OCI-LY1 (cell line): ENCODE data around the gene SURF6.

ENCODE experiments used
- H2AFZ ChIP-seq: fragments of 200-600 bp; sonication (generic), shearing (Covaris generic); 2 replicates; pipeline ENCODE4 v1.6.0; 2014; ENCODE audit warnings: antibody characterized with exemption, mild to moderate bottlenecking, low read length
- H3F3A ChIP-seq: fragments of 200-600 bp; sonication (generic), shearing (Covaris generic); 2 replicates; pipeline ENCODE4 v1.6.0; 2014; ENCODE audit warnings: mild to moderate bottlenecking, antibody characterized with exemption, low read length, moderate library complexity; ENCODE audit not compliant: insufficient read depth
- H3K27ac ChIP-seq: fragments of 200-600 bp; sonication (generic); 2 replicates; pipeline ENCODE4 v1.5.1; 2014; ENCODE audit warnings: low read length, mixed run types, mild to moderate bottlenecking, low read depth; ENCODE audit not compliant: poor library complexity, severe bottlenecking
- H3K27me3 ChIP-seq: fragments of 200-600 bp; sonication (generic); 2 replicates; pipeline ENCODE4 v1.6.0; 2014; ENCODE audit warnings: antibody characterized with exemption, mild to moderate bottlenecking, low read length, moderate library complexity; ENCODE audit not compliant: insufficient read depth
- H3K36me3 ChIP-seq: fragments of 200-600 bp; sonication (generic); 2 replicates; pipeline ENCODE4 v1.6.1; 2014; ENCODE audit warnings: mild to moderate bottlenecking, antibody characterized with exemption, low read length, moderate library complexity, mixed read lengths; ENCODE audit not compliant: insufficient read depth
- H3K4me1 ChIP-seq: fragments of 200-600 bp; sonication (generic); 2 replicates; pipeline ENCODE4 v1.5.1; 2014; ENCODE audit warnings: mild to moderate bottlenecking, low read length, moderate library complexity; ENCODE audit not compliant: insufficient read depth, severe bottlenecking
- H3K4me2 ChIP-seq: fragments of 200-600 bp; sonication (generic), shearing (Covaris generic); 2 replicates; pipeline ENCODE4 v1.6.1; 2014; ENCODE audit warnings: low read length
- H3K4me3 ChIP-seq: fragments of 200-600 bp; sonication (generic); 2 replicates; pipeline ENCODE4 v1.5.1; 2014; ENCODE audit warnings: low read length, low read depth, mild to moderate bottlenecking, mixed read lengths; ENCODE audit not compliant: poor library complexity, severe bottlenecking
- H3K79me2 ChIP-seq: fragments of 200-600 bp; shearing (Covaris generic); 2 replicates; pipeline ENCODE4 v1.6.1; 2016; ENCODE audit warnings: mixed run types, low read length, mixed read lengths; ENCODE audit not compliant: insufficient read depth
- H3K9ac ChIP-seq: fragments of 200-600 bp; sonication (generic), shearing (Covaris generic); 2 replicates; pipeline ENCODE4 v1.6.1; 2014; ENCODE audit warnings: mild to moderate bottlenecking, low read length, mixed read lengths
- H3K9me2 ChIP-seq: fragments of 200-600 bp; sonication (generic), shearing (Covaris generic); 2 replicates; pipeline ENCODE4 v1.6.1; 2014; ENCODE audit warnings: low read depth, mild to moderate bottlenecking, low read length, mixed read lengths
- H3K9me3 ChIP-seq: fragments of 200-600 bp; shearing (Covaris generic); 2 replicates; pipeline ENCODE4 v1.6.1; 2014; ENCODE audit warnings: low read length, mixed read lengths
- H4K20me1 ChIP-seq: fragments of 200-600 bp; sonication (generic), shearing (Covaris generic); 2 replicates; pipeline ENCODE4 v1.6.0; 2016; ENCODE audit warnings: mild to moderate bottlenecking, low read length; ENCODE audit not compliant: insufficient read depth
- EZH2 ChIP-seq: fragments of 200-600 bp; sonication (generic), shearing (Covaris generic); IDR thresholded peaks from 2 replicates; pipeline ENCODE4 v1.8.0; 2017; ENCODE audit warnings: borderline replicate concordance, mixed run types, mild to moderate bottlenecking, antibody characterized with exemption, low read length, moderate library complexity, mixed read lengths
- TF ChIP-seq, protein P1 (sequence below): fragments of 200-600 bp; sonication (generic), shearing (Covaris generic); IDR thresholded peaks from 2 replicates; pipeline ENCODE4 v1.5.1; 2017; ENCODE audit warnings: mild to moderate bottlenecking, antibody characterized with exemption, low read length, moderate library complexity, mixed read lengths

The SURF6 gene

DNA sequence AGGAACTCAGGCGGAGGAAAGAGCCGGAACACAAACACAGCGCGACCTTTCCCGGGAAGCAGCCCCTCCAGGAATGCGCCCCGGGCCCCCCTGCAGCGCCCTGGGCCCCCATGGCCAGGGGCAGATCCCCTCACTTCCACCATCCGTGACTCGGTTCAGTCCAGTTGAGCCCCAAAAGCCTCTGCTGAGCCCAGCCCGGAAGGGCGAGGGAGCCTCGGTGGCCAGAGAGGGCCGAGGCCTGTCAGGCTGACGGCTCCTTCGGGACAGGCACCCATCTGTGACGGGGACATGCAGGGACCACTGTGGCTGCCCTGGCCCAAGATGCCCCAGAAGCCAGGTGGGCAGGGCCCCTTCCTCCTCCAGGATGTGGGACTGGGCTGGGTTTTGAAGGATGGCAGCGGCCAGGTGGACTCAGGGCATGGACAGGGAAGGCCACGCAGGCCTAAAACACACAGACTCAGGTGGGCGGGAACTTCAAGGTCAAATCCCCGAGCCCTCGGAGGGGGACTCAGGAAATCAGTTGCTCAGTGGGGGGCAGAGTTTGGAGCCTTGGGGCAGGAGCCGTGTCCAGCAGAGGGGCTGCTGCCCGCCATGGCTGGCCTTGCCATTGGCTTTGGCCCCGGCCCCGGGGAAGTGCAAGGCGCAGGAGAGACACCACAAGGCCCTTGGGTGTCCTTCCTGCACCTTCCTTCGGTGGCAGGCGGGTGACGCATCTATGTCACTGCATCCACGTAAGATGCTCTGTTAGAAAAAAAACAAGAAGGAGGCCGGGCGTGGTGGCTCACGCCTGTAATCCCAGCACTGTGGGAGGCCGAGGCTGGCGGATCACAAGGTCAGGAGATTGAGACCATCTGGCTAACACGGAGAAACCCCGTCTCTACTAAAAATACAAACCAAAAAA, 31.3 kb downstream of the SURF6 start:
- no peaks in the 10 kb centered on the region for H3K9me3 ChIP-seq
- H3K79me2 ChIP-seq, result no peaks in the 10 kb centered on the region
- peaks cover 14% of the 10 kb centered on the region; the same call in 1 of the 2 replicates for H3K27me3 ChIP-seq
- no peaks in the 10 kb centered on the region for H3K9me2 ChIP-seq
- H3F3A ChIP-seq, result no peaks in the 10 kb centered on the region
- H4K20me1 ChIP-seq, result no peaks in the 10 kb centered on the region
- no peak for TF ChIP-seq EZH2
- TF ChIP-seq, protein P1, sequence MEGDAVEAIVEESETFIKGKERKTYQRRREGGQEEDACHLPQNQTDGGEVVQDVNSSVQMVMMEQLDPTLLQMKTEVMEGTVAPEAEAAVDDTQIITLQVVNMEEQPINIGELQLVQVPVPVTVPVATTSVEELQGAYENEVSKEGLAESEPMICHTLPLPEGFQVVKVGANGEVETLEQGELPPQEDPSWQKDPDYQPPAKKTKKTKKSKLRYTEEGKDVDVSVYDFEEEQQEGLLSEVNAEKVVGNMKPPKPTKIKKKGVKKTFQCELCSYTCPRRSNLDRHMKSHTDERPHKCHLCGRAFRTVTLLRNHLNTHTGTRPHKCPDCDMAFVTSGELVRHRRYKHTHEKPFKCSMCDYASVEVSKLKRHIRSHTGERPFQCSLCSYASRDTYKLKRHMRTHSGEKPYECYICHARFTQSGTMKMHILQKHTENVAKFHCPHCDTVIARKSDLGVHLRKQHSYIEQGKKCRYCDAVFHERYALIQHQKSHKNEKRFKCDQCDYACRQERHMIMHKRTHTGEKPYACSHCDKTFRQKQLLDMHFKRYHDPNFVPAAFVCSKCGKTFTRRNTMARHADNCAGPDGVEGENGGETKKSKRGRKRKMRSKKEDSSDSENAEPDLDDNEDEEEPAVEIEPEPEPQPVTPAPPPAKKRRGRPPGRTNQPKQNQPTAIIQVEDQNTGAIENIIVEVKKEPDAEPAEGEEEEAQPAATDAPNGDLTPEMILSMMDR, result no peak
- H2AFZ ChIP-seq, result no peak overlapping the region
- H3K4me2 ChIP-seq, result no peak overlapping the region
- H3K4me1 ChIP-seq, result no peaks in the 10 kb centered on the region
- no peak overlapping the region for H3K9ac ChIP-seq
- no peaks in the 10 kb centered on the region for H3K36me3 ChIP-seq
- H3K4me3 ChIP-seq, result no peak overlapping the region
- no peak overlapping the region for H3K27ac ChIP-seq

DNA sequence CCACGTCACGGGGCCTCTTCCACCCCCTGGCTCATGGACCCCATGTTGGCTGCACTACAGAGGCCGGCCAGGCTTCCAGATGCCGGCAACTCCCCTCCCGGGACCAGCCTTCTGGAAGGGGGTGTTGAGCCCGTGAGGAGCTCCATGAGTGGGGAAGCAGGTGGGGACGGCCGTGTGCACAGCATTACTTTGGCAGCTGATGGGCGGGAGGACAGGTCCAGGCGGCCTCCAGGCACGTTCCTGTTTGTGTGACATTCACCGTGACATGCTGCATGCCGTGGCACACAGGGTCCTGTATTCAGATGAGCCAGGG, 31.9 kb downstream of the SURF6 start:
- Histone ChIP-seq H3K27me3 (peaks cover 9% of the 10 kb centered on the region; the same call in 1 of the 2 replicates), H3F3A (no peaks in the 10 kb centered on the region), H3K9me2 (no peaks in the 10 kb centered on the region), H2AFZ (no peak overlapping the region), H4K20me1 (no peaks in the 10 kb centered on the region), H3K36me3 (no peaks in the 10 kb centered on the region), H3K4me2 (no peak overlapping the region), H3K4me1 (no peaks in the 10 kb centered on the region), H3K9ac (no peak overlapping the region), H3K4me3 (no peak overlapping the region), H3K9me3 (no peaks in the 10 kb centered on the region), H3K79me2 (no peaks in the 10 kb centered on the region), H3K27ac (no peak overlapping the region)
- TF ChIP-seq, protein P1, result no peak
- TF ChIP-seq EZH2, result no peak

DNA sequence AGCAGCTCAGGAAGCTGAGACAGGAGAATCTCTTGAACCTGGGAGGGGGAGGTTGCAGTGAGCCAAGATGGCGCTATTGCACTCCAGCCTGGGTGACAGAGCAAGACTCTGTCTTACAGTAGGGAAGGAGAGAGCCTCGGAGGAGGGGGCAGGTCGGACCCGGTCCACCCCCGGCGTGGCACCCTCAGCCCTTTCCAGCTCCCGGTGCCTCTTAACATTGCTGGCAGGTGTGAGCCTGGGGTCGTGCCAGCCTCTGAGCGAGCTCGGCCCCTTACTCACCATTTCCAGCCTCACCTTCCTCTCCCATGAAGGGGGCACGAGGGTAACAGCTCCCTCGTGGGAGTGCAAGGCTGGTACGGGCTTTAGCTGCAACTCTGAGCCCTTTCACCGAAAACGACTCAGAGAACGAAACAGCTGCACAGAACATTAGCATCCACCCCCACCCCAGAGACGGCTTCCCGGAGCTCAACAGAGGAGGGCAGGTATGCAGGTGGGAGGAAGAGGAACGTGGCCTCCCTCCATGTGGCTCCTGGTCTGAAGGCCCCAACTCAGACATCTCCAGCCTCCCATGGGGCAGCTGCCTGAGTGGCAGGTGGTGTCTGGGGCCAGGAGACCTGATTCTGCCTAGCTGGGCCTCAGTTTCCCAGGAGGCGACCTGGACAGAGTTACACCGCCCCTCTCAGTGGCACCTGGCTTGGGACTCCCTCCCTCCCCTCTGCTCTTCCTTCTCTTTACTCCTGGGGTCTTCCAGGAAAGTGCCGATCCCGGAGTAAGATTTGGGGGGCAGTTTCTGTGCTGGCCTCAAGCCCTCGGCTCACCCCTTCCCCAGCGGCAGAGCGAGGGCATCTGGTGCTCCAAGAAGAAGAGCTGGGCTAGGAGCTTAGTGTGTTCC, 32.5 kb downstream of the SURF6 start:
- peaks cover 9% of the 10 kb centered on the region; the same call in 1 of the 2 replicates for H3K27me3 ChIP-seq

More for the DNA sequence above, 32.5 kb downstream of the SURF6 start:
- Histone ChIP-seq H3K36me3 (no peaks in the 10 kb centered on the region), H3K9ac (no peak overlapping the region), H3K4me2 (no peak overlapping the region), H4K20me1 (no peaks in the 10 kb centered on the region), H3K79me2 (no peaks in the 10 kb centered on the region), H3K27ac (no peak overlapping the region), H3K4me3 (no peak overlapping the region), H3K9me2 (no peaks in the 10 kb centered on the region), H3F3A (no peaks in the 10 kb centered on the region), H3K9me3 (no peaks in the 10 kb centered on the region), H2AFZ (no peak overlapping the region), H3K4me1 (no peaks in the 10 kb centered on the region)
- TF ChIP-seq EZH2, result no peak
- TF ChIP-seq, protein P1, result no peak
